Hepatocyte (in vitro differentiated cells): ENCODE data around the gene DLX3. TPM values are rescaled to one million over a fixed set of nuclear protein-coding genes. Genes with fewer than 3 reads are reported as not detected.

Experiments
- DNase-seq: peaks from one replicate; pipeline ENCODE4 v3.0.0-alpha.2; 2016; ENCODE audit warnings: low spot score
- H2AFZ ChIP-seq: fragments of 200-600 bp; sonication (generic); 2 replicates; pipeline ENCODE4 v1.6.0; 2016; ENCODE audit warnings: antibody characterized with exemption, mild to moderate bottlenecking
- H3K27ac ChIP-seq: fragments of 200-600 bp; sonication (generic); 2 replicates; pipeline ENCODE4 v1.5.1; 2016; ENCODE audit warnings: mild to moderate bottlenecking
- H3K27me3 ChIP-seq: fragments of 200-600 bp; sonication (generic); 2 replicates; pipeline ENCODE4 v1.6.1; 2016
- H3K36me3 ChIP-seq: fragments of 200-600 bp; sonication (generic); replicated peaks from 2 replicates; pipeline ENCODE4 v1.5.1; 2016; ENCODE audit warnings: low read depth; ENCODE audit not compliant: insufficient read depth
- H3K4me1 ChIP-seq: fragments of 200-600 bp; sonication (generic); 2 replicates; pipeline ENCODE4 v1.5.1; 2016; ENCODE audit warnings: mild to moderate bottlenecking, moderate library complexity; ENCODE audit not compliant: insufficient read depth
- H3K4me2 ChIP-seq: fragments of 200-600 bp; sonication (generic); 2 replicates; pipeline ENCODE4 v1.6.0; 2016
- H3K4me3 ChIP-seq: fragments of 200-600 bp; sonication (generic); 2 replicates; pipeline ENCODE4 v1.5.1; 2016; ENCODE audit warnings: mild to moderate bottlenecking
- H3K79me2 ChIP-seq: fragments of 200-600 bp; sonication (generic); 2 replicates; pipeline ENCODE4 v1.6.0; 2017; ENCODE audit warnings: mild to moderate bottlenecking
- H3K9me2 ChIP-seq: fragments of 200-600 bp; sonication (generic); replicated peaks from 2 replicates; pipeline ENCODE4 v1.6.0; 2017; ENCODE audit warnings: mild to moderate bottlenecking; ENCODE audit not compliant: insufficient read depth
- H3K9me3 ChIP-seq: fragments of 200-600 bp; sonication (generic); 2 replicates; pipeline ENCODE4 v1.5.1; 2016; ENCODE audit warnings: low read depth, mild to moderate bottlenecking
- H4K20me1 ChIP-seq: fragments of 200-600 bp; sonication (generic); 2 replicates; pipeline ENCODE4 v1.6.0; 2016; ENCODE audit warnings: mild to moderate bottlenecking; ENCODE audit not compliant: insufficient read depth, poor library complexity, severe bottlenecking
- EZH2 ChIP-seq: fragments of 200-600 bp; sonication (generic); IDR thresholded peaks from 2 replicates; pipeline ENCODE4 v1.6.1; 2016; ENCODE audit warnings: antibody characterized with exemption, mild to moderate bottlenecking, borderline replicate concordance
- EZH2phosphoT487 ChIP-seq: fragments of 200-600 bp; sonication (generic); IDR thresholded peaks from one replicate; pipeline ENCODE4 v1.6.1; 2018; ENCODE audit warnings: antibody characterized with exemption, mild to moderate bottlenecking, low read depth, moderate library complexity; ENCODE audit not compliant: unreplicated experiment, severe bottlenecking
- WGBS: methylation state at CpG from one replicate; pipeline ENCODE4 v1.1.6; 2016; ENCODE audit warnings: low lambda C conversion rate; ENCODE audit errors: missing lambda C conversion rate; 5-methylcytosine and 5-hydroxymethylcytosine counted together
- polyA plus RNA-seq: library from polyadenylated mRNA; unstranded; fragments of >200 nt; fragmentation: Nextera tagmentation; extraction: Ambion mirVana; gene quantifications from 2 replicates; pipeline ENCODE4 v1.2.1, GENCODE V29; 2016
- total RNA-seq: library from RNA; depleted of rRNA; stranded (reverse); fragments of >200 nt; gene quantifications from 2 replicates; pipeline ENCODE4 v1.2.3, GENCODE V29; 2014
- TF ChIP-seq, protein P1 (sequence below): fragments of 200-600 bp; sonication (generic); IDR thresholded peaks from 2 replicates; pipeline ENCODE4 v1.5.1; 2016; ENCODE audit warnings: antibody characterized with exemption, mild to moderate bottlenecking; ENCODE audit not compliant: poor library complexity

The DLX3 gene
- total and polyA plus RNA-seq, 2 experiments from 2014 or later = 0.37 to 1.1 TPM

DNA sequence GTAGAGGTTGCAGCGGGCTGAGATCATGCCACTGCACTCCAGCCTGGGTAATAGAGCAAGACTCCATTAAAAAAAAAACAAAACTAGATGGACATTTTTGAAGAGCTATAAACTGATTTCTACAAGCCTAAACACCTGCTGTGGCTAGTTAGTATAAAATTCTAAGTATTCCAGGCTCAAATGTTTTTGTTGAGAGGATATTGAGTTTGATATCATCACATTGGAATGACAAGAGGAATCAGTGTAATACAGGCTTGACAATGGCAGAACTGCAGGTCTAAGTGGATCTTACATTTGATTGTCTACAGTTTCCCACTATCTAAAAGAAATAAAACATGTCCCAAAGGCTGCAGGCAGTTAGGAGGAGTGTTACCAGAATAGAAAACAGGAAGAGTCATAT is 23.9 kb upstream of the DLX3 start:
- Histone ChIP-seq H4K20me1 (no peaks in the 10 kb centered on the region), H3K36me3 (no peaks in the 10 kb centered on the region), H3K9me2 (no peaks in the 10 kb centered on the region), H3K79me2 (no peaks in the 10 kb centered on the region), H3K4me1 (no peaks in the 10 kb centered on the region), H3K27me3 (no peaks in the 10 kb centered on the region), H3K4me2 (no peak overlapping the region), H3K4me3 (no peak overlapping the region), H2AFZ (no peak overlapping the region), H3K9me3 (no peaks in the 10 kb centered on the region), H3K27ac (no peak overlapping the region)
- 94% methylated on average over 1 of the region's 1 CpG for WGBS
- no peak for DNase-seq
- no peak for TF ChIP-seq EZH2phosphoT487
- TF ChIP-seq, protein P1, sequence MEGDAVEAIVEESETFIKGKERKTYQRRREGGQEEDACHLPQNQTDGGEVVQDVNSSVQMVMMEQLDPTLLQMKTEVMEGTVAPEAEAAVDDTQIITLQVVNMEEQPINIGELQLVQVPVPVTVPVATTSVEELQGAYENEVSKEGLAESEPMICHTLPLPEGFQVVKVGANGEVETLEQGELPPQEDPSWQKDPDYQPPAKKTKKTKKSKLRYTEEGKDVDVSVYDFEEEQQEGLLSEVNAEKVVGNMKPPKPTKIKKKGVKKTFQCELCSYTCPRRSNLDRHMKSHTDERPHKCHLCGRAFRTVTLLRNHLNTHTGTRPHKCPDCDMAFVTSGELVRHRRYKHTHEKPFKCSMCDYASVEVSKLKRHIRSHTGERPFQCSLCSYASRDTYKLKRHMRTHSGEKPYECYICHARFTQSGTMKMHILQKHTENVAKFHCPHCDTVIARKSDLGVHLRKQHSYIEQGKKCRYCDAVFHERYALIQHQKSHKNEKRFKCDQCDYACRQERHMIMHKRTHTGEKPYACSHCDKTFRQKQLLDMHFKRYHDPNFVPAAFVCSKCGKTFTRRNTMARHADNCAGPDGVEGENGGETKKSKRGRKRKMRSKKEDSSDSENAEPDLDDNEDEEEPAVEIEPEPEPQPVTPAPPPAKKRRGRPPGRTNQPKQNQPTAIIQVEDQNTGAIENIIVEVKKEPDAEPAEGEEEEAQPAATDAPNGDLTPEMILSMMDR = no peak
- TF ChIP-seq EZH2 = no peak

DNA sequence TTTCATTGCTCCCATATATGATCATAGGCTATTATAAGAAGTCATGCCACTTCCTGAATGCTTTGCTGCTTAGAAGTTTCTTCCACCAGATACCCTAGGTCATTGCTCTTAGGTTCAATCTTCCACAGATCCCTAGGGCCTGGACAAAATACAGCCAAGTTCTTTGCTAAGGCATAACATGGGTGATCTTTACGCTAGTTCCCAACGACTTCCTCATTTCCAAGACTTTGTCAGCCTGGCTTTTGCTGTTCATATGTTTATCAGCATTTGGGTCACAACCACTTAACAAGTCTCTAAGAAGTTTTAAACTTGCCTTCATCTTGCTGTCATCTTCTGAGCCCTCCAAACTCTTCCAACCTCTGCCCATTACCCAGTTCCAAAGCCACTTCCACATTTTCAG is 20.1 kb upstream of the DLX3 start:
- no peak overlapping the region for H2AFZ ChIP-seq
- H3K79me2 ChIP-seq = no peaks in the 10 kb centered on the region
- no peak for TF ChIP-seq EZH2phosphoT487
- TF ChIP-seq, protein P1 = no peak
- WGBS = 90% methylated on average over 2 of the region's 2 CpGs
- H3K4me3 ChIP-seq = no peak overlapping the region
- no peaks in the 10 kb centered on the region for H4K20me1 ChIP-seq
- no peaks in the 10 kb centered on the region for H3K36me3 ChIP-seq
- DNase-seq = no peak
- no peaks in the 10 kb centered on the region for H3K9me3 ChIP-seq
- no peak overlapping the region for H3K27ac ChIP-seq
- H3K9me2 ChIP-seq = no peaks in the 10 kb centered on the region
- no peaks in the 10 kb centered on the region for H3K4me1 ChIP-seq
- H3K4me2 ChIP-seq = no peak overlapping the region
- H3K27me3 ChIP-seq = no peaks in the 10 kb centered on the region

DNA sequence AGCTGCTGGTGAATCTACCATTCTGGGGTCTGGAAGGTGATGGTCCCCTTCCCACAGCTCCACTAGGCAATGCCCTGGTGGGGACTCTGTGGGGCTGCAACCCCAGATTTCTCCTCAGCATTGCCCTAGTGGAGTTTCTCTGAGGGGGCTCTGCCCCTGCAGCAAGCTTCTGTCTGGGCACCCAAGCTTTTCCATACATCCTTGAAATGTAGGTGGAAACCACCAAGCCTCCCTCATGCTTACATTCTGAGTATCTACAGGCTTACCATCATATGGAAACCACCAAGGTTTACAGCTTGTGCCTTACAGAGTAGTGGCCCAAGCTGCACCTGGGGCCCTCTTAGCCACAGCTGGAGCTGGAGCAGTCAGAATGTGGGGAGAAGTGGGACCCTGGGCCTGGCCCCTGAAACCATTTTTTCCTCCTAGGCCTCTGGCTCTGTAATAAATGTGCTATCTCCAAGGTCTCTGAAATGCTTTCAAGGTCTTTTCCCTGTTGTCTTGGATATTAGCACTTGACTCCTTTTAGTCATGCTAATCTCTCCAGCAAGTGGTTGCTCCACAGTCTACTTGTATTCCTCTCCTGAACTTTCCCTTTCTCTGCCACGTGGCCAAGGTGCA is 19.6 kb upstream of the DLX3 start:
- H3K9me3 ChIP-seq = no peaks in the 10 kb centered on the region
- no peaks in the 10 kb centered on the region for H3K27me3 ChIP-seq
- no peak overlapping the region for H2AFZ ChIP-seq
- H3K4me1 ChIP-seq = no peaks in the 10 kb centered on the region
- no peak overlapping the region for H3K4me2 ChIP-seq
- WGBS = 38% methylated on average over 1 of the region's 1 CpG
- no peak overlapping the region for H3K27ac ChIP-seq
- H4K20me1 ChIP-seq = no peaks in the 10 kb centered on the region
- H3K36me3 ChIP-seq = no peaks in the 10 kb centered on the region
- H3K9me2 ChIP-seq = no peaks in the 10 kb centered on the region
- no peaks in the 10 kb centered on the region for H3K79me2 ChIP-seq
- TF ChIP-seq, protein P1 = no peak
- TF ChIP-seq EZH2phosphoT487 (no peak), EZH2 (no peak)
- no peak for DNase-seq
- no peak overlapping the region for H3K4me3 ChIP-seq

DNA sequence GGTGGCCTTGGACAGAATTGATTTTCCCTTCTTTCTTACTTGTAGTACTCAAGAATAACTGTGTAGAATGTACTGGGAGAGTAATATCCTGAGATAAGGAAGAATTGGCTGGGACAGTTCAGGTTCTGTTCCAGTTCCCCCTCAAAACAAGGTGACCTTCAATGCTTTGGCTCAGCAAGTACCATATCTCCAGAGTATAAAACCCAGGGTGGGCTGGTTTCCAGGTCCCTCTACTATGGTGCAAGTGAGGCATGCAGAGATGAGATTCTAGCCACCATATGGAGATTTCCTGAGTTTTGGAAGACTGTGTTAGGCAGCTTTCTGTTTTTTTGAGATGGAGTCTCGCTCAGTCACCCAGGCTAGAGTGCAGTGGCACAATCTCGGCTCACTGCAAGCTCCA is 18.1 kb upstream of the DLX3 start:
- no peak overlapping the region for H2AFZ ChIP-seq
- H4K20me1 ChIP-seq = no peaks in the 10 kb centered on the region
- H3K27ac ChIP-seq = no peak overlapping the region
- H3K79me2 ChIP-seq = no peaks in the 10 kb centered on the region
- H3K4me1 ChIP-seq = no peaks in the 10 kb centered on the region
- no peak for TF ChIP-seq EZH2phosphoT487
- TF ChIP-seq, protein P1 = no peak
- no peak for TF ChIP-seq EZH2
- H3K9me3 ChIP-seq = no peaks in the 10 kb centered on the region
- H3K9me2 ChIP-seq = no peaks in the 10 kb centered on the region
- 84% methylated on average over 2 of the region's 2 CpGs for WGBS
- H3K36me3 ChIP-seq = no peaks in the 10 kb centered on the region
- no peak overlapping the region for H3K4me2 ChIP-seq
- H3K27me3 ChIP-seq = no peaks in the 10 kb centered on the region
- no peak for DNase-seq
- H3K4me3 ChIP-seq = no peak overlapping the region
